Smooth muscle cell (in vitro differentiated cells): ENCODE results near the gene MTA3. TPM values are rescaled to one million over a fixed set of nuclear protein-coding genes. Genes with fewer than 3 reads are reported as not detected.

Source experiments
- DNase-seq: peaks from one replicate; lab custom pipeline; 2025; ENCODE audit not compliant: unreplicated experiment; lab: John Stamatoyannopoulos, UW
- H2AFZ ChIP-seq: fragments of 200-600 bp; sonication (generic); 2 replicates; pipeline ENCODE4 v1.6.0; 2016; ENCODE audit warnings: antibody characterized with exemption, low read depth, mild to moderate bottlenecking
- H3F3A ChIP-seq: fragments of 200-600 bp; sonication (generic); 2 replicates; pipeline ENCODE4 v1.6.0; 2017; ENCODE audit warnings: antibody characterized with exemption, low read depth
- H3K27ac ChIP-seq: fragments of 200-600 bp; sonication (generic); 2 replicates; pipeline ENCODE4 v1.5.1; 2016; ENCODE audit warnings: low read depth, mild to moderate bottlenecking
- H3K27me3 ChIP-seq: fragments of 200-600 bp; sonication (generic); 2 replicates; pipeline ENCODE4 v1.6.1; 2016; ENCODE audit warnings: low read depth, mild to moderate bottlenecking
- H3K36me3 ChIP-seq: fragments of 200-600 bp; sonication (generic); 2 replicates; pipeline ENCODE4 v1.5.1; 2016; ENCODE audit warnings: low read depth
- H3K4me1 ChIP-seq: fragments of 200-600 bp; sonication (generic); 2 replicates; pipeline ENCODE4 v1.5.1; 2016; ENCODE audit warnings: low read depth
- H3K4me2 ChIP-seq: fragments of 200-600 bp; sonication (generic); 2 replicates; pipeline ENCODE4 v1.6.0; 2016; ENCODE audit warnings: mild to moderate bottlenecking
- H3K4me3 ChIP-seq: fragments of 200-600 bp; sonication (generic); 2 replicates; pipeline ENCODE4 v1.5.1; 2016; ENCODE audit warnings: mild to moderate bottlenecking
- H3K79me2 ChIP-seq: fragments of 200-600 bp; sonication (generic); 2 replicates; pipeline ENCODE4 v1.6.0; 2016; ENCODE audit warnings: low read depth, mild to moderate bottlenecking
- H3K9ac ChIP-seq: fragments of 200-600 bp; sonication (generic); 2 replicates; pipeline ENCODE4 v1.6.0; 2016; ENCODE audit warnings: low read depth
- H3K9me3 ChIP-seq: fragments of 200-600 bp; sonication (generic); replicated peaks from 2 replicates; pipeline ENCODE4 v1.5.1; 2016; ENCODE audit warnings: low read depth
- H4K20me1 ChIP-seq: fragments of 200-600 bp; sonication (generic); 2 replicates; pipeline ENCODE4 v1.6.0; 2016; ENCODE audit warnings: low read depth
- WGBS: methylation state at CpG from one replicate; pipeline ENCODE4 v1.1.7; 2016; ENCODE audit warnings: low lambda C conversion rate; 5-methylcytosine and 5-hydroxymethylcytosine counted together
- polyA plus RNA-seq: library from polyadenylated mRNA; unstranded; fragments of >200 nt; fragmentation: Nextera tagmentation; extraction: Ambion mirVana; gene quantifications from 2 replicates; pipeline ENCODE4 v1.2.1, GENCODE V29; 2016
- total RNA-seq: library from RNA; depleted of rRNA; stranded (reverse); fragments of >200 nt; gene quantifications from 2 replicates; pipeline ENCODE4 v1.2.3, GENCODE V29; 2014
- TF ChIP-seq, protein P1 (sequence below): fragments of 200-600 bp; sonication (generic); IDR thresholded peaks from 2 replicates; pipeline ENCODE4 v1.5.1; 2017; ENCODE audit warnings: borderline replicate concordance, mild to moderate bottlenecking, antibody characterized with exemption; ENCODE audit not compliant: insufficient read depth, poor library complexity, severe bottlenecking

MTA3 gene
- total and polyA plus RNA-seq, 2 experiments from 2014 or later, result 27.5 to 29.8 TPM

DNA sequence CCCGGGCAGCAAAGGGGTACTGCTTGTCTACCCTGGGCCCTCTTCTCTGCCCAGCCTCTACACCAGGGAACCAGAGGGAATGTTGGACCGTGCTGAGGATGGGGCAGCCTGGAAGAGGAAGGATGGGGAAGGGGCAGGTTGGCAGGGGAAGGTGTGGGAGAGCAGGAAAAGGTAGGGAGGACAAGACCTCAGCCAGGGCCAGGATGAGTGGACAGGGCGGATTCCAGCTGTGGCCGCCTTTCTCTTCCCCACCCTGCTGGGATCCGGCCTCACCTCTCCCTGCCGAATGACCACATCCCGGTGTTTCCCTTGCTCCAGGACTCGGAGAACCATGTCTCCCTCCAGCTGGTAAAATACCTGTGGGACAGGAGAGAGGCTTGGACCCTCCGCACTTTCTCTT lies 215.1 kb downstream of the MTA3 start:
- TF ChIP-seq, protein P1, sequence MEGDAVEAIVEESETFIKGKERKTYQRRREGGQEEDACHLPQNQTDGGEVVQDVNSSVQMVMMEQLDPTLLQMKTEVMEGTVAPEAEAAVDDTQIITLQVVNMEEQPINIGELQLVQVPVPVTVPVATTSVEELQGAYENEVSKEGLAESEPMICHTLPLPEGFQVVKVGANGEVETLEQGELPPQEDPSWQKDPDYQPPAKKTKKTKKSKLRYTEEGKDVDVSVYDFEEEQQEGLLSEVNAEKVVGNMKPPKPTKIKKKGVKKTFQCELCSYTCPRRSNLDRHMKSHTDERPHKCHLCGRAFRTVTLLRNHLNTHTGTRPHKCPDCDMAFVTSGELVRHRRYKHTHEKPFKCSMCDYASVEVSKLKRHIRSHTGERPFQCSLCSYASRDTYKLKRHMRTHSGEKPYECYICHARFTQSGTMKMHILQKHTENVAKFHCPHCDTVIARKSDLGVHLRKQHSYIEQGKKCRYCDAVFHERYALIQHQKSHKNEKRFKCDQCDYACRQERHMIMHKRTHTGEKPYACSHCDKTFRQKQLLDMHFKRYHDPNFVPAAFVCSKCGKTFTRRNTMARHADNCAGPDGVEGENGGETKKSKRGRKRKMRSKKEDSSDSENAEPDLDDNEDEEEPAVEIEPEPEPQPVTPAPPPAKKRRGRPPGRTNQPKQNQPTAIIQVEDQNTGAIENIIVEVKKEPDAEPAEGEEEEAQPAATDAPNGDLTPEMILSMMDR, result no peak
- Histone ChIP-seq H3K9me3 (no peaks in the 10 kb centered on the region), H3F3A (no peaks in the 10 kb centered on the region), H3K4me3 (no peak overlapping the region), H2AFZ (no peak overlapping the region), H3K27me3 (no peaks in the 10 kb centered on the region), H4K20me1 (no peaks in the 10 kb centered on the region), H3K4me1 (peaks cover 5% of the 10 kb centered on the region), H3K79me2 (no peaks in the 10 kb centered on the region), H3K9ac (no peak overlapping the region), H3K4me2 (no peak overlapping the region), H3K27ac (no peak overlapping the region), H3K36me3 (no peaks in the 10 kb centered on the region)
- WGBS, result 96% methylated on average over 9 of the region's 9 CpGs
- DNase-seq, result no peak

DNA sequence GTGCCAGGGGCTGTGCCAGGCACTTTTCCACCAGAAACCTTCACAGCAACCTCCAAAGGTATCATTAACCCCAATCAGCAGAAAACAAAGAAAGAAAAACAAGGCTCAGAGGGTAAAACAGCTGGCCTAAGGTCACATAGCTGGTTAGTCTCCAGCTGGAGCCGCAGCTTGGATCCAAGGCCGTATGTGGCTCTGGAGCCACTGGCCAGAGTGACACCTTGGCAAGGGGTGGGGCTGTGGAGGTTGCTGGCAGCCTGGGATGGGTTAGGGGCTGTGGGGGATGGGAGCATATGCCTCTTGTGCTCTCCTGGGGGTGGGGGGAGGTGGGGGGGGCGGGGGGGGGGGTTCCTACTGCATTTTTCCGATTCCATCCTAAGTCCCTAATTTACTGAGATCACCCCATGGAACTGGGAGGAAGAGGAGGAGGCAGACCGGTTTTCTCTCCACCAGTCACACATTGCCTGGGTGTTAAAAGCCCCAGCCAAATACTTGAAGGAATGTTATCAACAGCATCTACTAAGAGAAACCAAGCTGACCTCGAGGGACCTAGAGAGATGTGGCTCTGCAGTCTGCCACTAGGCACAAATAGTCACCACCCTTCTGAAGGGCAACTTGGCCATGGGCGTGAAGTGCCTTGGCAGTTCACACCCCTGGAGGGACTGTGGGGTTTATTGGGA lies 215.9 kb downstream of the MTA3 start:
- Histone ChIP-seq H3K9ac (no peak overlapping the region), H3F3A (no peaks in the 10 kb centered on the region), H2AFZ (no peak overlapping the region), H3K9me3 (no peaks in the 10 kb centered on the region), H3K27ac (no peak overlapping the region), H4K20me1 (no peaks in the 10 kb centered on the region), H3K27me3 (no peaks in the 10 kb centered on the region), H3K4me3 (no peak overlapping the region), H3K4me2 (no peak overlapping the region), H3K4me1 (peaks cover 5% of the 10 kb centered on the region), H3K36me3 (no peaks in the 10 kb centered on the region), H3K79me2 (no peaks in the 10 kb centered on the region)
- 74% methylated on average over 6 of the region's 7 CpGs for WGBS
- no peak for DNase-seq
- TF ChIP-seq, protein P1, result no peak

DNA sequence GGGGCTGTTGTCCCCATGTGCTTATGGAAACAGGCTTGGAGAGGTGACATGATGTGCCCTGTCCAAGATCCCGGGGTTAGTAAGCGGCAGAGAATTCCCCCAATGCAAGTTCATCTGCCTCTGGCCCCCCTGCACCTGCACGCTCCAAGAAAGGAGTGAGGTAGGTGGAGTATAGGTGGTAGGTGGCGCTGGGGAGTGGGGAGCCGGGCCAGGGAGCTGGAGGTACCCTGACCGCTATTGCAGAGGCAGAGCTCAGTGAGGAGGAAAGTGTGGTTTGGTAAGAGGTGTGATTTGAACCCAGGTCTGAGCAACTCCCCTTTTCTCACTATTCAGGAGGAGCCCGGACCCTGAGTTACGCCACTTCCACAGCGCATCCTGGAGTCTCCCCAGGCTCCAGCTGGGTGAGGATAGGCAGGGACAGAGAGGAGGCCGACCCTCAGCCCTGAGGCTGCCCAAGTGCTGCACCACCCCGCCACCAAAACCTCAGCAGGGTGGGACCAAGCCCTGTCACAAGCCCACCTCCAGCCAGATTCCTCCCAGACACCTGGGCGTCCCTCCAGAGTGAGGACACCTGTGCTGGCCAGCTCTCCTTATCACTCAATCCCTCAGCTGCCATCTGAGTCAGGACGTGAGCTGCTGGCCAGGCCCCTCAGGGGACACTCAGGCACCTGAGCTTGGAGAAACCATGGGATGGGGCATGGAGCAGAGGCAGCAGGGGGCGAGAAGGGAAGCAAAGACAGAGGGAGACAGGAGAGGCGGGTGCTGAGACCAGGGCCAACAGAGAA lies 218.3 kb downstream of the MTA3 start:
- no peak overlapping the region for H2AFZ ChIP-seq
- H3K9ac ChIP-seq, result no peak overlapping the region
- H4K20me1 ChIP-seq, result no peaks in the 10 kb centered on the region
- no peak for DNase-seq
- H3K4me3 ChIP-seq, result no peak overlapping the region
- peaks cover 3% of the 10 kb centered on the region for H3F3A ChIP-seq
- H3K4me2 ChIP-seq, result no peak overlapping the region
- no peaks in the 10 kb centered on the region for H3K9me3 ChIP-seq
- WGBS, result 93% methylated on average over 15 of the region's 15 CpGs
- TF ChIP-seq, protein P1, result no peak
- peaks cover 5% of the 10 kb centered on the region for H3K4me1 ChIP-seq
- H3K27ac ChIP-seq, result no peak overlapping the region
- H3K36me3 ChIP-seq, result no peaks in the 10 kb centered on the region
- no peaks in the 10 kb centered on the region for H3K27me3 ChIP-seq
- H3K79me2 ChIP-seq, result peaks cover 5% of the 10 kb centered on the region
